Activated CD4-positive, alpha-beta T cell treated with anti-CD3 and anti-CD28 coated beads for 36 hours (primary cell): ENCODE measurements around the gene GLUD1. TPM values are rescaled to one million over a fixed set of nuclear protein-coding genes. Genes with fewer than 3 reads are reported as not detected.
A peak's percentile ranks its signal among the peaks of the same experiment; 100 is the strongest.
"Not testable (repeated sequence)": the region's sequence is repeated elsewhere in the genome, so short reads cannot be mapped to it uniquely, and the experiment has no call there.

Experiments used
- ATAC-seq: fragments of 200-7000 bp; cut with Tn5 transposase; one replicate; pipeline ENCODE4 v1.10.0; 2021; ENCODE audit warnings: mild to moderate bottlenecking, moderate library complexity
- CTCF ChIA-PET: fragments of 350-600 bp; sonication (Branson Sonifier 250); formaldehyde crosslinking; loops from one replicate; lab custom pipeline; 2021; ENCODE audit warnings: antibody characterized with exemption; lab: Charles Lee
- POLR2A ChIA-PET: fragments of 350-600 bp; sonication (Branson Sonifier 250); formaldehyde crosslinking; loops from one replicate; lab custom pipeline; 2021; ENCODE audit warnings: antibody characterized with exemption, inconsistent platforms; lab: Charles Lee
- DNase-seq: peaks from one replicate; pipeline ENCODE4 v3.0.0-alpha.2; 2020
- H3K27ac Mint-ChIP-seq: one replicate; pipeline ENCODE4 v1.8.0; 2021; ENCODE audit warnings: mixed read lengths
- H3K27me3 Mint-ChIP-seq: one replicate; pipeline ENCODE4 v1.8.0; 2021; ENCODE audit warnings: mixed read lengths
- H3K36me3 Mint-ChIP-seq: one replicate; pipeline ENCODE4 v1.8.0; 2021; ENCODE audit warnings: low read depth, mixed read lengths
- H3K4me1 Mint-ChIP-seq: one replicate; pipeline ENCODE4 v1.8.0; 2021; ENCODE audit warnings: mixed read lengths
- H3K4me3 Mint-ChIP-seq: one replicate; pipeline ENCODE4 v1.8.0; 2021; ENCODE audit warnings: mild to moderate bottlenecking, moderate library complexity, mixed read lengths
- H3K9me3 Mint-ChIP-seq: one replicate; pipeline ENCODE4 v1.8.0; 2021; ENCODE audit warnings: low read depth, mixed read lengths
- intact Hi-C, 2 experiments: fragments of 100-400 bp; cut with DNase I in 1 of 2; cut with micrococcal nuclease in 1 of 2; formaldehyde crosslinking; loops; one replicate each; pipeline versions ENCODE4 v1.14.2 to v1.15.1; 2022 to 2024; cut with DNase I, micrococcal nuclease
- total RNA-seq, 2 experiments: library from RNA; stranded (reverse); gene quantifications; one replicate each; pipeline ENCODE4 v1.2.3, GENCODE V29; 2021

GLUD1 gene
- total RNA-seq, 2 experiments from 2014 or later: 98.4 to 125 TPM

GRCh38 chr10:87118122-87118521 lies 23.5 kb upstream of the GLUD1 start:
- ATAC-seq, H3K4me1 Mint-ChIP-seq, intact Hi-C loops, H3K4me3 Mint-ChIP-seq, CTCF ChIA-PET, H3K27ac Mint-ChIP-seq, H3K9me3 Mint-ChIP-seq, H3K27me3 Mint-ChIP-seq, DNase-seq, POLR2A ChIA-PET: not testable (repeated sequence)
- peaks cover 10% of the 10 kb centered on the region for H3K36me3 Mint-ChIP-seq

DNA sequence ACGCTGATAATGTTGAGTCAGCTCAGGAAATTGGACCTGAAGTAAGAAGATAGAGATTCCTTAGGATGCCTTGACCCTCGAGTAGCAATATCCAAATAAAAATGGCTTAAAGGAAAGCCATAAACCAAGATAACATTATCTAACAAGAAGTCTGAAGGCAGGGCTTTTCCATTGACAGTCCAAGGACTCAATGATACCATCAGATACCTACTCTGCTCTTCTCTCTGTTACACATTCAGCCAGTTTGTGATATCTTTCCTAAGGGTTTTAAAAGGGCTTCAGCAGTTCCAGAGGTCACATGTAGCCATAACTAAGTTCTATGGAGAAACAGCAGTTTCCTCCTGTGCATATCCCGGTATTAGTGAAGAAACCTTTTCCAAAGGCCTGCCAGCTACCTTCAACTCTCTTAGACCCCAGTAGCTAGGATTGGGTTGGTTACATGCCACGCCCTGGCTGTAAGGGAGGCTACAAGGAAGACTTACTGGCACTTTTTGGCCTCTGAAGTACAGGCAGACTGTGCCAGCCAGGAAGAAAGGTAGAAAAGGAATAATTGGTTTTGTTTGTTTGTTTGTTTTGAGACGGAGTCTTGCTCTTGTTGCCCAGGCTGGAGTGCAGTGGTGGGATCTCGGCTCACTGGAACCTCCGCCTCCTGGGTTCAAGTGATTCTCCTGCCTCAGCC lies 10.9 kb upstream of the GLUD1 start:
- peaks cover 50% of the 10 kb centered on the region for H3K36me3 Mint-ChIP-seq
- no peak for DNase-seq
- H3K9me3 Mint-ChIP-seq: no peaks in the 10 kb centered on the region
- H3K27me3 Mint-ChIP-seq: no peaks in the 10 kb centered on the region
- no peaks in the 10 kb centered on the region for H3K4me1 Mint-ChIP-seq
- intact Hi-C loops: no loop called here
- no peak overlapping the region for H3K27ac Mint-ChIP-seq
- no peak overlapping the region for H3K4me3 Mint-ChIP-seq
- POLR2A ChIA-PET: no interaction called here
- no peak for ATAC-seq
- CTCF ChIA-PET: interaction anchor here (0.9 kb wide), 1 partner anchor 44 kb away, joined by 3 read pairs; no protein-coding TSS in a partner anchor

DNA sequence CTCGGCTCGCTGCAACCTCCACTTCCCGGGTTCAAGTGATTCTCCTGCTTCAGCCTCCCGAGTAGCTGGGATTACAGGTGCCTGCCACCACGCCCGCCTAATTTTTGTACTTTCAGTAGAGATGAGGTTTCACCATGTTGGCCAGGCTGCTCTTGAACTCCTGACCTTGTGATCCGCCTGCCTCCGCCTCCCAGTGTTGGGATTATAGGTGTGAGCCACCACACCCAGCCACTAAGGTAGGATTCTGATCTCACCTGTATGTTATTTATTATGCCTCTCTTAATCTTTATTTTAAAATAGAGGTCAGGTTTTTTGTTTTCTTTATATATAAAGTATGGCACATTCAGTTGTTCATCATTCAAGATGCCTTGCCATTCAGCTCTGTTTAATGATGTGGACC lies 10.1 kb upstream of the GLUD1 start:
- intact Hi-C loops, H3K4me3 Mint-ChIP-seq, H3K9me3 Mint-ChIP-seq, H3K27me3 Mint-ChIP-seq, DNase-seq, H3K27ac Mint-ChIP-seq, ATAC-seq, H3K4me1 Mint-ChIP-seq, POLR2A ChIA-PET: not testable (repeated sequence)
- CTCF ChIA-PET: interaction anchor here (0.9 kb wide), 1 partner anchor 45 kb away, joined by 3 read pairs; no protein-coding TSS in a partner anchor
- peaks cover 56% of the 10 kb centered on the region for H3K36me3 Mint-ChIP-seq

DNA sequence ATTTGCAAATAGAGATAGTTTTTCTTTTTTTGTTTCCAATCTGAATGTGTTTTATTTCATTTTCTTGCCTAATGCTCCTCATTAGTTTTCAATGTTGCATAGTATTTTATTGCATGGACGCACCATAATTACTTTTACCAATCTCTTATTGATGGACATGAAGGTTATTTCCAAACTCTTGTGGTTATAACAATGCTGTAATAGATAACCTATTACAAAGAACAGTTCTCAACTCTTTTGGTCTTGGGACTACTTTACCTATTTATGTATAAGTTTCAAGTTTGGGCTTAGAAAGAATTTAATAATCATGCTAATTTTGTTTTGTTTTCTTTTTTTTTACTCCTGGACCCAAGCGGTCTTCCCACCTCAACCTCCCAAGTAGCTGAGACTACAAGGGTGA lies 7.4 kb upstream of the GLUD1 start:
- no peak for ATAC-seq
- DNase-seq: no peak
- ChIA-PET CTCF (no interaction called here), POLR2A (interaction anchor here (0.7 kb wide), 1 partner anchor 18 kb away, joined by 3 read pairs; no protein-coding TSS in a partner anchor)
- intact Hi-C loops: no loop called here
- Mint-ChIP-seq H3K4me3 (no peak overlapping the region), H3K4me1 (peaks cover 2% of the 10 kb centered on the region), H3K27me3 (no peaks in the 10 kb centered on the region), H3K36me3 (peaks cover 49% of the 10 kb centered on the region), H3K9me3 (no peaks in the 10 kb centered on the region), H3K27ac (no peak overlapping the region)

GRCh38 chr10:87095236-87095945 lies 748 bp upstream of the GLUD1 start:
- intact Hi-C loops: loop anchor here (1.0 to 10.0 kb wide), 9 partner anchors 124 to 769 kb away; partner anchors contain the start of genes BMPR1A (in 2 of the 2), ADIRF (in 1 of the 2), KLLN (in 1 of the 2) and MINPP1 (in 1 of the 2)
- ATAC-seq: peak; percentile 54

DNA sequence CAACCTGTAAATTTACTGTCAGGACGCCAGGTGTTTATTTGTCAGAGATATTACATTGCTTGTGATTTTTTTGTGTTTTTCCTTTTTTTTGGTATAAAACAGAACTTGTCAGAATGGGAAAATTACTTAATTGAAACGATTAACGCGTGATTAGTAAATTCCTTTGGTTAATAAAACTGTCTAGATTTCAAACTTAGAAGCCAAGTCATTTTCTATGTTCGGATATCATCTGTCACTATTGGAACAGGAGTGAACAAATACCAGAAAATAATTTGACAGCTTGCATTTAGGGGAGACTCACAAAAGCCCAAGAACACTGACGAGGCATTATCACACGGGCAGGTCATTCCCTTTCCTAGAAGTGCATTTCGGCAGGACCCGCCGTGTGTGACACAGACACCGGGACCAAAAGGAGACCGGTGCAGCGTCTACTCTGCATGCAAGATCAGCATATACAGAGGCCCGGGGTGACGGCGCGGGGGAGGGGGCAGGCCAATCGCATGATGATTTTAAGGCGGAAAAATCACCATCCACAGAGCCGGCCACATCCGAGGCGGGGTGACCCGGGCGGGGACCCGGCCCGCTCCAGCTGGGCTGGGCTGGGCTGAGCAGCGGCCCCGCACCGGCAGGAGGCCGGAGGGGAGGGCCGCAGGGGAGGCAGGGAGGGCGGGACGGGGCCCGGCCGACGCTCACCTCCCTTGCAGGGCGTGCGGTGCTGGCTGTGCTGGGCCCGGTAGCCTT lies 841 bp downstream of the GLUD1 start:
- DNase-seq: peak; percentile 90
- CTCF ChIA-PET: interaction anchor here (1.0 to 1.4 kb wide), 3 partner anchors 11 to 667 kb away, joined by 3 to 7 read pairs (median 3); no protein-coding TSS in a partner anchor
- Mint-ChIP-seq H3K27me3 (no peaks in the 10 kb centered on the region), H3K27ac (peak overlapping the region; percentile 90), H3K4me1 (peaks cover 42% of the 10 kb centered on the region), H3K4me3 (peak overlapping the region; percentile 85), H3K36me3 (peaks cover 36% of the 10 kb centered on the region), H3K9me3 (no peaks in the 10 kb centered on the region)
- ATAC-seq: peak; percentile 31
- intact Hi-C loops: loop anchor here (1.0 to 10.0 kb wide), 8 partner anchors 9 to 771 kb away; partner anchors contain the start of genes ADIRF (in 1 of the 2), KLLN (in 1 of the 2), MINPP1 (in 1 of the 2) and PTEN (in 1 of the 2)
- POLR2A ChIA-PET: interaction anchor here (1.8 kb wide), 1 partner anchor 10 kb away, joined by 17 read pairs; no protein-coding TSS in a partner anchor

More at GRCh38 chr10:87095236-87095945, 748 bp upstream of the GLUD1 start:
- ChIA-PET CTCF (interaction anchor here (0.6 to 1.0 kb wide), 2 partner anchors 11 to 156 kb away, joined by 4 to 5 read pairs; no protein-coding TSS in a partner anchor), POLR2A (interaction anchor here (0.6 to 2.0 kb wide), 4 partner anchors 10 to 380 kb away, joined by 3 to 9 read pairs (median 3); no protein-coding TSS in a partner anchor)
- no peaks in the 10 kb centered on the region for H3K27me3 Mint-ChIP-seq
- H3K9me3 Mint-ChIP-seq: no peaks in the 10 kb centered on the region
- peaks cover 28% of the 10 kb centered on the region for H3K4me1 Mint-ChIP-seq
- H3K36me3 Mint-ChIP-seq: peaks cover 39% of the 10 kb centered on the region
- H3K27ac Mint-ChIP-seq: peak overlapping the region; percentile 88
- DNase-seq: peak; percentile 86
- H3K4me3 Mint-ChIP-seq: peak overlapping the region; percentile 85

DNA sequence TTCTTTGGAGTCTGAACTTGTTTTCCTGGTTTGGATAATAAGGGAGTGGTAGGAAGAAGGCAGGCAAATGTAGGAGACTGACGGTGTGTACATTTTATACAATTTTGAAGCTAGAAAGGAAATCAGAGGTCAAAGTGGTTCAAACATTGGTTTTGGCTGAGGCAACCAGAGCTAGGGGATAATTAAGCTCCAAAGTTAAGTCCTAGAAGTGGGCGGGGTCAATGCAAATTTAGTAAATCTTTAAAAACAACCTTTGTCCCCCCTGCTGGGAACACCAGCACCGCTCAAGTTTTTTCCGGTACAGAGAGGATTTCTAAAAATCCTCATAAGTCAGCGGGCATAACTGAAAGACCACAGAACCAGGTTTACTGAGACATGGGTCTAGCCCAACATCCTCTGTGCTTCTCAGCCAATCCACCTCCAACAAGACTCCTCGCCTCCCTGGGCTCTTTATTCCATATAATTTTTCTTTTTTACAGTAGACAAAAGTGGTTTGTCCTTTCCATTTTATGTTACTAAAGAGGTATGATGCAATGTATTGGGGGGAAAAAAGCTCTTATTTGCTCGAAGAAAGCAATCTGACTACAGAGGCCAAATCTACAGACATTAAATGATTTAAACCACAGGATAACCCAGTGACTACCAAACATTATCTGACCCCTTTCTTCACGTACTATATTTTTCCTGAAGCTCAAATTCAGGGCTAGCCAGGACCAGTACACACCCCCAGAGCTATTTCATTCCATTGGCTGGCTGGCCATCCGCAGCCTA lies 1.6 kb downstream of the GLUD1 start:
- Mint-ChIP-seq H3K36me3 (peaks cover 38% of the 10 kb centered on the region), H3K4me3 (peak overlapping the region; percentile 85), H3K27me3 (no peaks in the 10 kb centered on the region), H3K4me1 (peaks cover 46% of the 10 kb centered on the region), H3K27ac (peak overlapping the region; percentile 90), H3K9me3 (no peaks in the 10 kb centered on the region)
- peak; percentile 54 for DNase-seq
- ChIA-PET CTCF (interaction anchor here (1.0 to 1.4 kb wide), 4 partner anchors 9 to 667 kb away, joined by 3 to 8 read pairs (median 5); no protein-coding TSS in a partner anchor), POLR2A (interaction anchor here (1.8 kb wide), 1 partner anchor 9 kb away, joined by 17 read pairs; no protein-coding TSS in a partner anchor)
- peak; percentile 11 for ATAC-seq
- intact Hi-C loops: loop anchor here (1.0 to 10.0 kb wide), 5 partner anchors 8 to 772 kb away; partner anchors contain the start of genes ADIRF (in 1 of the 2), KLLN (in 1 of the 2) and PTEN (in 1 of the 2)

DNA sequence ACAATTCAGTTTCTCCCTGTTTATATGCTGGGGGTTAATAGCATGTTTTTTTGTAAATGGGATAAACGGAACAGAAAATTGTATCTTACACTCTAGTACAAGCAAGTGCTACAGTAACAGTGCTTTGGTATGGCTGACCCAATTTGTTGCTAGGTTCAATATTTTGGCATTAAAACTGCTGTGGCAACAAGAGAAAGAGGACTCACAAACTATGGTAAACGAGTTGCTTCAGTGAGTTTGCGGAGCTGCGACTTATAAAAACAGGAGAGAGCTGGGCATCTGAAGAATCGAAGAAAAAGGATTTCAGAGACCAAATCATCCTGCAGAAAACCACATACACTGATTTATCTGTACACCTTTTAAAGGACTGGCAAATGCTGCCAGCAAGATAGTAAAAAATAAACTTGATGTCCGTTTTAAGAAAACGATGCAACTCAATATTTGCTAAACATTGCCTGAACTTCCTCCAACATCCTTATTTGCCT lies 2.2 kb downstream of the GLUD1 start:
- H3K4me1 Mint-ChIP-seq: peaks cover 51% of the 10 kb centered on the region
- ATAC-seq (no peak), DNase-seq (no peak)
- H3K36me3 Mint-ChIP-seq: peaks cover 40% of the 10 kb centered on the region
- no peaks in the 10 kb centered on the region for H3K27me3 Mint-ChIP-seq
- peak overlapping the region; percentile 90 for H3K27ac Mint-ChIP-seq
- intact Hi-C loops: loop anchor here (5.0 to 10.0 kb wide), 3 partner anchors 65 to 772 kb away; partner anchors contain the start of genes ADIRF (in 1 of the 2), KLLN (in 1 of the 2) and PTEN (in 1 of the 2)
- CTCF ChIA-PET: interaction anchor here (1.4 kb wide), 2 partner anchors 8 to 10 kb away, joined by 7 to 8 read pairs; no protein-coding TSS in a partner anchor
- H3K4me3 Mint-ChIP-seq: peak overlapping the region; percentile 85
- POLR2A ChIA-PET: interaction anchor here (1.8 kb wide), 1 partner anchor 8 kb away, joined by 17 read pairs; no protein-coding TSS in a partner anchor
- no peaks in the 10 kb centered on the region for H3K9me3 Mint-ChIP-seq

DNA sequence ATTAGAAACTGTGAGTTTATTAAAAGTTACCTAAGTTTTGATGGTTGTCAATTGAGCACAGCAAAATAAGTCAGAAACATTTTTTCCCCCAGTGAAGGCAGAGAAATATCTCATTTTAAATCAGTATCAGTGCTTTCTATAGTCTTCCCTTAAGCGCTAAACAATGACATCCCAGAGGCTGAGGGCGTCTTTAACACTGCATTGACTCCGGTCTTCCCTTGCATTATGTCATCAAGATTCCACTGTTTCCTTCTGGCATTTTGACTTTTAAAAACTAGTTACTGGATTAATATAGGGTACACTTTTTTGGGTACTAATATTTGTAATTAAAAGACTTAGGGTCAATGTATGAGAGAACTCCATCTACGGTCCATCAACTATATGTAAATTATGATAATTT lies 3.9 kb downstream of the GLUD1 start:
- DNase-seq: no peak
- no peaks in the 10 kb centered on the region for H3K27me3 Mint-ChIP-seq
- ChIA-PET CTCF (no interaction called here), POLR2A (no interaction called here)
- no peak overlapping the region for H3K27ac Mint-ChIP-seq
- no peak overlapping the region for H3K4me3 Mint-ChIP-seq
- no peaks in the 10 kb centered on the region for H3K9me3 Mint-ChIP-seq
- H3K4me1 Mint-ChIP-seq: peaks cover 65% of the 10 kb centered on the region
- no peak for ATAC-seq
- peaks cover 52% of the 10 kb centered on the region for H3K36me3 Mint-ChIP-seq
- intact Hi-C loops: loop anchor here (5.0 to 10.0 kb wide), 3 partner anchors 63 to 774 kb away; partner anchors contain the start of genes ADIRF (in 1 of the 2), KLLN (in 1 of the 2) and PTEN (in 1 of the 2)
